CD4-positive, alpha-beta memory T cell (primary cell): ENCODE results near the gene CAMKMT. TPM values are rescaled to one million over a fixed set of nuclear protein-coding genes. Genes with fewer than 3 reads are reported as not detected.

ENCODE experiments used
- CTCF ChIA-PET: fragments of 350-600 bp; sonication (Branson Sonifier 250); formaldehyde crosslinking; loops from one replicate; lab custom pipeline; 2021; ENCODE audit warnings: inconsistent platforms; ENCODE audit not compliant: partially characterized antibody; lab: Charles Lee
- POLR2A ChIA-PET: fragments of 350-600 bp; sonication (Branson Sonifier 250); formaldehyde crosslinking; loops from one replicate; lab custom pipeline; 2021; ENCODE audit not compliant: partially characterized antibody; lab: Charles Lee
- DNase-seq, 5 donors: peaks; one replicate each; pipeline versions ENCODE4 v3.0.0 to v3.0.0-alpha.2; 2020 to 2022; ENCODE audit warnings: mixed read lengths in 1 of 5
- H3K27ac ChIP-seq: one replicate; pipeline ENCODE4 v1.7.0; 2013; ENCODE audit warnings: low read depth, low read length
- H3K27me3 ChIP-seq: 2 replicates; pipeline ENCODE4 v1.7.0; 2013; ENCODE audit warnings: mild to moderate bottlenecking, low read length, moderate library complexity; ENCODE audit not compliant: insufficient read depth
- H3K36me3 ChIP-seq: 2 replicates; pipeline ENCODE4 v1.7.0; 2013; ENCODE audit warnings: mild to moderate bottlenecking, low read length, moderate library complexity; ENCODE audit not compliant: insufficient read depth
- H3K4me1 ChIP-seq: 2 replicates; pipeline ENCODE4 v1.7.0; 2013; ENCODE audit warnings: mild to moderate bottlenecking, low read length, moderate library complexity; ENCODE audit not compliant: insufficient read depth
- H3K4me3 ChIP-seq, 2 donors: one replicate each; pipeline ENCODE4 v1.7.0; 2013; ENCODE audit warnings: low read length in 2 of 2, mild to moderate bottlenecking in 1 of 2
- H3K9me3 ChIP-seq, 2 donors: one replicate each; pipeline ENCODE4 v1.7.0; 2013; ENCODE audit warnings: low read length in 2 of 2, control low read depth in 1 of 2; ENCODE audit not compliant: control insufficient read depth in 1 of 2
- H3K27ac Mint-ChIP-seq, 7 donors: one replicate each; pipeline ENCODE4 v1.8.0; 2020 to 2021; ENCODE audit warnings: mixed read lengths in 7 of 7, mild to moderate bottlenecking in 6 of 7, inconsistent platforms in 3 of 7, moderate library complexity in 3 of 7
- H3K27me3 Mint-ChIP-seq, 2 donors: one replicate each; pipeline ENCODE4 v1.8.0; 2020 to 2021; ENCODE audit warnings: mixed read lengths in 2 of 2
- H3K36me3 Mint-ChIP-seq, 2 donors: one replicate each; pipeline ENCODE4 v1.8.0; 2020 to 2021; ENCODE audit warnings: mixed read lengths in 2 of 2, inconsistent platforms in 1 of 2, mild to moderate bottlenecking in 1 of 2
- H3K4me1 Mint-ChIP-seq, 4 donors: one replicate each; pipeline ENCODE4 v1.8.0; 2020 to 2021; ENCODE audit warnings: mixed read lengths in 4 of 4, mild to moderate bottlenecking in 1 of 4
- H3K4me3 Mint-ChIP-seq, 8 donors: one replicate each; pipeline ENCODE4 v1.8.0; 2020 to 2021; ENCODE audit warnings: mixed read lengths in 8 of 8, mild to moderate bottlenecking in 7 of 8, moderate library complexity in 6 of 8, inconsistent platforms in 3 of 8
- H3K9me3 Mint-ChIP-seq, 8 donors: one replicate each; pipeline ENCODE4 v1.8.0; 2020 to 2021; ENCODE audit warnings: mixed read lengths in 8 of 8, mild to moderate bottlenecking in 5 of 8, inconsistent platforms in 3 of 8, moderate library complexity in 1 of 8
- intact Hi-C: fragments of 100-400 bp; cut with micrococcal nuclease; formaldehyde crosslinking; loops from one replicate; pipeline ENCODE4 v1.15.1; 2023
- polyA plus RNA-seq, 2 donors: library from polyadenylated mRNA; unstranded; fragments of 300-500 nt; fragmentation: Illumina TruSeq; gene quantifications; one replicate each; pipeline ENCODE4 v1.2.3, GENCODE V29; 2021
- total RNA-seq, 2 experiments: library from RNA; stranded (reverse); gene quantifications; one replicate each; pipeline ENCODE4 v1.2.3, GENCODE V29; 2021

CAMKMT gene
- total and polyA plus RNA-seq, 4 experiments from 2014 or later = 9.3 to 19.7 (median 15.7) TPM

DNA sequence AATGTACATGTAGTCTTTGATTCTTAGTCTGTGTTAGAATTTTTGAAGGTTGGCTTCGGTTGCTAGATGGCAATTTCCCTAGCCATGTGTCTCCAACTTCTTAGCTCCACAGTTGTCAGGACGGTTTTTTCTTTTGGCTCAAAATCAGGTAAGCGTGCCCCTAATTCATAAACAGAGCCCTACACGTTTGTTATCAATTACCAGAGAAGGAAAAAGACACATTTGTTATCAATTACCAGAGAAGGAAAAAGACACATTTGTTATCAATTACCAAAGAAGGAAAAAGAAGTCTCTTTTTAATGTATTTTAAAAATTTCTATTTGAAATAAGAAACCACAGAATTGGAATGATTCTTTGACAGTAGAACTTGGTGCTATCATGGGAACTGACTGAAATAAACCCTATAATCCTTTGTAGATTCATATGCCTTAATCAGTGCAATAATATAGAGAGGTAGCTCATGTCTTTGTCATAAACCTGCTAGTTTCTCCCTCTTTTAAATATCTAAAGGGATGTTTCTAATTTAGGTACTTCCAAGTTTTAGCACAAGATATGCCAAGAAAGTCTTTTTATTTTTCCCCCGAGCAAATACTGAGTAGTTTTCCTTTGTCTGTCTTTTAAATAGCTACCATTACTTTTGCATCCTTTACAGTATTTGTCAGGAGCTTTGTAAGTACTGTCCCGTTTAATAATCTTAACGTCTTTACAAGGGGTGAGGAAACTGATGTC lies 35.9 kb downstream of the CAMKMT start:
- H3K4me3 Mint-ChIP-seq = no peak overlapping the region
- peaks cover 0 to 4% (median 2%) of the 10 kb centered on the region in 4 donors for H3K4me1 Mint-ChIP-seq
- Histone ChIP-seq H3K4me3 (no peak overlapping the region), H3K4me1 (no peaks in the 10 kb centered on the region), H3K9me3 (no peaks in the 10 kb centered on the region), H3K36me3 (no peaks in the 10 kb centered on the region), H3K27ac (no peak overlapping the region), H3K27me3 (no peaks in the 10 kb centered on the region)
- no peak for DNase-seq
- no peaks in the 10 kb centered on the region for H3K27me3 Mint-ChIP-seq
- H3K9me3 Mint-ChIP-seq = peaks cover 0 to 1% (median 0%) of the 10 kb centered on the region in 8 donors
- no peak overlapping the region for H3K27ac Mint-ChIP-seq
- POLR2A ChIA-PET = no interaction called here
- peaks cover 3 to 10% of the 10 kb centered on the region in 2 donors for H3K36me3 Mint-ChIP-seq
- intact Hi-C loops = no loop called here
- CTCF ChIA-PET = no interaction called here

DNA sequence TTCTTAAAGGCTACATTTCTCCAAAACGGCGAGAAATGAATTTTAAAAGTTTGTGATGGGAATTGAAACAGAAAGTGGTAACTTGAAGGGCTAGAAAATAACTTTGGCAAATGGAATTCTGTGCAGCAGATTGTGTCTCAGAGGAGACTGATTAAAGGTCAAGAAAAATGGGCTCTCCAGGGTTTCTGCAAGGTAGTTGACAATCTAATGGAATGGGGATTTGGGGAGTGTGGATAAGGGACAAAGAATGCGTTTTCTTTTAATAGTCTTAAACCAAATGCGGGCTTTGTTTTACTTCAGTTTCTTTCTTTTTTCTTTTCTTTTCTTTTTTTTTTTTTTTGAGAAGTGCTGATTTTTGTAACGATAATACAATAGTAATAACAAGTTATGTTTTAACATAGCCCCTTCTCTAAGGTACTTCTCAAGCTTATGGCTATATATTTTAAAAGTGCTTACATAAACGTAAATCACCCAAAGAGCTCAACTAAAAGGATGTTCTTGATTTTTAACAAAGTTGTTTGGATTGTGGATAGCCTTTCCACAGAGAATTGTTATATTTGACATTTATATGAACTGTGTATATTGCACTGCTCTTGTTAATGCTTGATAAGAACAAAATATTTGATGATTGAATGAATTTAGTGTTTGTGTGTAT lies 36.6 kb downstream of the CAMKMT start:
- Mint-ChIP-seq H3K4me3 (no peak overlapping the region), H3K36me3 (peaks cover 7 to 18% of the 10 kb centered on the region in 2 donors), H3K9me3 (peaks cover 0 to 1% (median 0%) of the 10 kb centered on the region in 8 donors), H3K27me3 (no peaks in the 10 kb centered on the region), H3K27ac (peak overlapping the region in 1 of 7 donors; percentile 36), H3K4me1 (peaks cover 0 to 4% (median 2%) of the 10 kb centered on the region in 4 donors)
- H3K4me3 ChIP-seq = no peak overlapping the region
- DNase-seq = no peak
- no peaks in the 10 kb centered on the region for H3K27me3 ChIP-seq
- intact Hi-C loops = no loop called here
- ChIA-PET CTCF (no interaction called here), POLR2A (no interaction called here)
- H3K9me3 ChIP-seq = no peaks in the 10 kb centered on the region
- H3K4me1 ChIP-seq = no peaks in the 10 kb centered on the region
- no peak overlapping the region for H3K27ac ChIP-seq
- H3K36me3 ChIP-seq = no peaks in the 10 kb centered on the region

DNA sequence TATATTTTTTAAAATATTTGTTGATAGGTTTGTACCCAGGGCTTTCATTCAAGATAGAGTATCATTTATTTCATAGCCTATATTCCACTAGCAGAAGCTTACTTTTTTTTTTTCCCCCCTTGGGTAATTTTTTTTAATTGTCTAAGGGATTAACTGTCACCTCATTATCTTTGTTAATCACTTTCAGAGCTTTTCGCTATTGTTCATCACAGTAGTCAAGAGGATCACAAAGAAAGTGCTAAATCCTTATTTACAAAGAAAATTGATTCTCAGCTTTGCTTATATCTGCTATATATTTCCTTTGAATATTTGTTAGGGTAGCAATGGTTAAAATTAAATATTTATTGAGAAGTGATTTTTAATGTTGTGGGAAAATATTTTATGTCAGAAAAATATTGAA lies 59.0 kb downstream of the CAMKMT start:
- Histone ChIP-seq H3K9me3 (no peaks in the 10 kb centered on the region), H3K36me3 (no peaks in the 10 kb centered on the region), H3K27me3 (no peaks in the 10 kb centered on the region), H3K4me1 (no peaks in the 10 kb centered on the region), H3K4me3 (no peak overlapping the region), H3K27ac (no peak overlapping the region)
- Mint-ChIP-seq H3K4me3 (no peak overlapping the region), H3K9me3 (peaks cover 0 to 5% (median 0%) of the 10 kb centered on the region in 8 donors), H3K4me1 (peaks cover 0 to 3% (median 0%) of the 10 kb centered on the region in 4 donors), H3K36me3 (peaks cover 7 to 29% of the 10 kb centered on the region in 2 donors), H3K27me3 (no peaks in the 10 kb centered on the region), H3K27ac (no peak overlapping the region)
- ChIA-PET POLR2A (interaction anchor here (0.7 kb wide), 1 partner anchor 49 kb away, joined by 4 read pairs; no protein-coding TSS in a partner anchor), CTCF (no interaction called here)
- DNase-seq = no peak
- intact Hi-C loops = no loop called here

DNA sequence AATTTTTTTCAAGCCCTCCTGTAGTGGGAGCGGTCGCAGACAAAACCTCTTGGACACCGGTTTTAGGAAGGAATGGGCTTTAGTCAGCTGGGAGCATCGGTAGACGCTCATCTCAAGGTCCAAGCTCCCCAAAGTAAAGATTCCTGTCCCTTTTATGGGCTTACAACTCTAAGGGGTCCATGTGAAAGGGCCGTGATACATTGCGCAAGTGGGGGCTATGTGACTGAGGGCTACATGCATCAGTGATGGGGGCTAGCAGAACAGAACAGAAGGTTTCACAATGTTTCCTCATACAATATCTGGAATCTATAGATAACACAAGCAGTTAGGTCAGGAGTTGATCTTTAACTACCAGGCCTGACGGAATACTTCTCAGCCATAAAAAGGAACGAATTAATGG lies 62.5 kb downstream of the CAMKMT start:
- no peak overlapping the region for H3K4me3 ChIP-seq
- Mint-ChIP-seq H3K27ac (peak overlapping the region in 1 of 7 donors; percentile 53), H3K4me1 (peaks cover 0 to 5% (median 2%) of the 10 kb centered on the region in 4 donors), H3K4me3 (no peak overlapping the region), H3K27me3 (no peaks in the 10 kb centered on the region), H3K36me3 (peaks cover 3 to 16% of the 10 kb centered on the region in 2 donors), H3K9me3 (peaks cover 0 to 5% (median 0%) of the 10 kb centered on the region in 8 donors)
- H3K27ac ChIP-seq = no peak overlapping the region
- H3K9me3 ChIP-seq = no peaks in the 10 kb centered on the region
- intact Hi-C loops = no loop called here
- ChIA-PET CTCF (no interaction called here), POLR2A (no interaction called here)
- H3K27me3 ChIP-seq = no peaks in the 10 kb centered on the region
- no peaks in the 10 kb centered on the region for H3K4me1 ChIP-seq
- no peak for DNase-seq
- no peaks in the 10 kb centered on the region for H3K36me3 ChIP-seq

DNA sequence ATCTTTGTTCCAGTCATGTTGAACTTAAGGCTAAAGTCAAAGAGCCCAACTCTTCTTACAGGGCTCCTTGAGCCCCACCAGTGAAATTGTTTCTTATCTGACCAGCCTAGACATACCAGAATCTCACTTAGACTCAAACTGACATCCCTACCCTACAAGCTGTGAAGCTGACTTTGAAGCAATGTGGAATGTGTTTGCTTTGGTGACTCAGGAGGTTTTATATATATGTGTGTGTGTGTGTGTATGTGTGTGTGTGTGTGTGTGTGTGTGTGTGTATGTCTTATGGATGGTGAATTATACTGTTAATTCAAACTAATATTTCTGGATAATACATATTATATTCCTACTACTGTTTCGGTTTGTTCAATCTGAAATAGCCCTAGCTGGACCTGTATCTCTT lies 67.3 kb downstream of the CAMKMT start:
- intact Hi-C loops = no loop called here
- no peak overlapping the region for H3K4me3 ChIP-seq

DNA sequence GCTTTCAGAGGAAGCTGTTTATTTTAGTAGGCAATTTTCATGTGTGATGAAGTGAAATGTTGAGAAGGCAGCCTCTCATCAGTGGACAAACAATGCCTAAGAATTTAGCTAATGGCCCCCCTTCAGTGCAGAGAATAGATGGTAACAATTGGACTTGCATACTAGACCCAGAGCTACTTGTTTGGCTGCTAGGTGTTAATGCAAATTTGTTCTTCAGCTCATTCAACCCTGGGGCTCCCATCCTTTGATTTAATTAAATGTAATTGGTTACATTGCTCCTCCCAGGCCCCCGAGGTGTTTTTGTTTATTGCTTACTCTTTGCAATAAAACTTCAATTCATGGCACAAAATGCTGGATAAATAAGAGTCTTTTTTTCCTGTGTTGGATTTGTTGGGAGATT lies 68.6 kb downstream of the CAMKMT start:
- H3K27me3 Mint-ChIP-seq = no peaks in the 10 kb centered on the region
- ChIA-PET POLR2A (no interaction called here), CTCF (no interaction called here)
- H3K27ac ChIP-seq = no peak overlapping the region
- no peaks in the 10 kb centered on the region for H3K27me3 ChIP-seq
- no peaks in the 10 kb centered on the region for H3K9me3 Mint-ChIP-seq
- H3K4me3 Mint-ChIP-seq = no peak overlapping the region
- H3K4me1 Mint-ChIP-seq = peaks cover 0 to 12% (median 9%) of the 10 kb centered on the region in 4 donors
- no peaks in the 10 kb centered on the region for H3K4me1 ChIP-seq
- no peaks in the 10 kb centered on the region for H3K36me3 ChIP-seq
- no peak overlapping the region for H3K27ac Mint-ChIP-seq
- H3K36me3 Mint-ChIP-seq = no peaks in the 10 kb centered on the region
- H3K4me3 ChIP-seq = no peak overlapping the region
- intact Hi-C loops = no loop called here
- DNase-seq = no peak
- H3K9me3 ChIP-seq = no peaks in the 10 kb centered on the region

More for the DNA sequence above, 67.3 kb downstream of the CAMKMT start:
- Mint-ChIP-seq H3K9me3 (no peaks in the 10 kb centered on the region), H3K4me3 (no peak overlapping the region), H3K27ac (no peak overlapping the region), H3K4me1 (peaks cover 0 to 12% (median 8%) of the 10 kb centered on the region in 4 donors), H3K36me3 (no peaks in the 10 kb centered on the region), H3K27me3 (no peaks in the 10 kb centered on the region)
- Histone ChIP-seq H3K9me3 (no peaks in the 10 kb centered on the region), H3K27me3 (no peaks in the 10 kb centered on the region), H3K4me1 (no peaks in the 10 kb centered on the region), H3K27ac (no peak overlapping the region), H3K36me3 (no peaks in the 10 kb centered on the region)
- CTCF ChIA-PET = interaction anchor here (0.7 kb wide), 1 partner anchor 50 kb away, joined by 3 read pairs; no protein-coding TSS in a partner anchor
- DNase-seq = no peak
- POLR2A ChIA-PET = no interaction called here

DNA sequence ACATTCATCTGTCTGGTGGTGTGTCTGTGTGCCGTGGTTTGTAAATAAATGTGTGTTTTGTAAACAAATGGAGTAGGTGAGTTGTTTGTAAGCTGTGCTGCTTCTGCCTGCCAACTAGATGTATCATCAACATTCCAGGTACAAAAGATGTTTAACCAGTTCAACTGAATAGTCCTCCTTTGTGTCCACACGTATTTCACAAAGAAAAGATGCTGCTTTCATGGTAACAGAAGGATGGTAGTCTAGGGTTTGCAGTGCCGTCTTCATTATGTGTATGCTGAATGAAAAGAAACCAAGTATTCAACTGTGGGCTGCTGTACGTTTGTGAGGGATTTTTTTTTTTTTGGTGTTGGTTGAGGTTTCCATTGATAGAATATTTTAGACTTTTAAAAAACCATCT lies 72.1 kb downstream of the CAMKMT start:
- peak overlapping the region in 1 of 7 donors; percentile 34 for H3K27ac Mint-ChIP-seq
- CTCF ChIA-PET = no interaction called here
- no peaks in the 10 kb centered on the region for H3K27me3 ChIP-seq
- H3K4me1 Mint-ChIP-seq = peaks cover 0 to 10% (median 7%) of the 10 kb centered on the region in 4 donors
- no peaks in the 10 kb centered on the region for H3K4me1 ChIP-seq
- H3K27me3 Mint-ChIP-seq = no peaks in the 10 kb centered on the region
- no peak for DNase-seq
- no peaks in the 10 kb centered on the region for H3K9me3 ChIP-seq
- H3K4me3 ChIP-seq = no peak overlapping the region
- intact Hi-C loops = no loop called here
- no peak overlapping the region for H3K27ac ChIP-seq
- H3K4me3 Mint-ChIP-seq = no peak overlapping the region
- H3K36me3 Mint-ChIP-seq = peaks cover 0 to 14% of the 10 kb centered on the region in 2 donors
- POLR2A ChIA-PET = no interaction called here
- H3K36me3 ChIP-seq = no peaks in the 10 kb centered on the region
- H3K9me3 Mint-ChIP-seq = peaks cover 0 to 3% (median 0%) of the 10 kb centered on the region in 8 donors
